Lower lobe of right lung (tissue), 2 donors: ENCODE measurements around the gene SLC30A1. TPM values are rescaled to one million over a fixed set of nuclear protein-coding genes. Genes with fewer than 3 reads are reported as not detected.
A peak's percentile ranks its signal among the peaks of the same experiment; 100 is the strongest.

Experiments
- ATAC-seq, 2 donors: fragments of 200-7000 bp; cut with Tn5 transposase; one replicate each; pipeline ENCODE4 v1.9.1; 2020 to 2022; ENCODE audit warnings: mild to moderate bottlenecking in 2 of 2, moderate library complexity in 2 of 2
- DNase-seq: peaks from one replicate; pipeline ENCODE4 v3.0.0-alpha.2; 2020
- H3K27ac ChIP-seq: fragments of 200-600 bp; one replicate; pipeline ENCODE4 v1.8.0; 2022
- H3K27me3 ChIP-seq: fragments of 200-600 bp; one replicate; pipeline ENCODE4 v1.8.0; 2022; ENCODE audit warnings: low read depth
- H3K36me3 ChIP-seq: fragments of 200-600 bp; one replicate; pipeline ENCODE4 v1.8.0; 2022; ENCODE audit warnings: mild to moderate bottlenecking
- H3K4me1 ChIP-seq: fragments of 200-600 bp; one replicate; pipeline ENCODE4 v1.8.0; 2022
- H3K4me3 ChIP-seq: fragments of 200-600 bp; one replicate; pipeline ENCODE4 v1.8.0; 2022; ENCODE audit warnings: mild to moderate bottlenecking
- H3K9me3 ChIP-seq: fragments of 200-600 bp; one replicate; pipeline ENCODE4 v1.8.0; 2022
- CTCF ChIP-seq: fragments of 200-600 bp; IDR thresholded peaks from one replicate; pipeline ENCODE4 v1.8.0; 2022; ENCODE audit warnings: antibody characterized with exemption, mild to moderate bottlenecking
- intact Hi-C: fragments of 100-400 bp; cut with DNase I; formaldehyde crosslinking; loops from one replicate; pipeline ENCODE4 v1.11.0; 2022
- total RNA-seq: library from RNA; stranded (reverse); fragmentation: NEBNext Ultra II Directional; extraction: Animal tissue kit (Norgen Biotek cat#: 25700); gene quantifications from one replicate; pipeline ENCODE4 v1.2.1, GENCODE V29; 2021
- donor health status: DM: no; HTN: yes; CAD: no; lungs with severe emphysema.

SLC30A1 gene
- total RNA-seq, 1 donor from 2014 or later: 14.8 TPM

GRCh38 chr1:211588711-211589110 is 9.8 kb upstream of the SLC30A1 start:
- Histone ChIP-seq H3K4me1 (peaks cover 17% of the 10 kb centered on the region), H3K9me3 (no peaks in the 10 kb centered on the region), H3K4me3 (no peak overlapping the region), H3K27me3 (no peaks in the 10 kb centered on the region), H3K36me3 (no peaks in the 10 kb centered on the region), H3K27ac (no peak overlapping the region)
- ATAC-seq (no peak), DNase-seq (no peak)
- TF ChIP-seq CTCF: no peak
- intact Hi-C loops: no loop called here

GRCh38 chr1:211587123-211587522 is 8.2 kb upstream of the SLC30A1 start:
- peaks cover 20% of the 10 kb centered on the region for H3K4me1 ChIP-seq
- no peak for ATAC-seq

GRCh38 chr1:211586538-211586937 is 7.6 kb upstream of the SLC30A1 start:
- intact Hi-C loops: no loop called here
- no peak for TF ChIP-seq CTCF

More at GRCh38 chr1:211587123-211587522, 8.2 kb upstream of the SLC30A1 start:
- no peak overlapping the region for H3K27ac ChIP-seq
- H3K36me3 ChIP-seq: no peaks in the 10 kb centered on the region
- no peaks in the 10 kb centered on the region for H3K27me3 ChIP-seq
- no peaks in the 10 kb centered on the region for H3K9me3 ChIP-seq
- intact Hi-C loops: no loop called here
- no peak for DNase-seq
- no peak overlapping the region for H3K4me3 ChIP-seq
- TF ChIP-seq CTCF: no peak

GRCh38 chr1:211583011-211583992 is 4.3 kb upstream of the SLC30A1 start:
- TF ChIP-seq CTCF: no peak
- no peaks in the 10 kb centered on the region for H3K36me3 ChIP-seq
- no peaks in the 10 kb centered on the region for H3K9me3 ChIP-seq
- ATAC-seq: no peak
- peaks cover 21% of the 10 kb centered on the region for H3K4me1 ChIP-seq
- no peak for DNase-seq
- intact Hi-C loops: no loop called here
- H3K27ac ChIP-seq: no peak overlapping the region
- H3K27me3 ChIP-seq: no peaks in the 10 kb centered on the region
- H3K4me3 ChIP-seq: no peak overlapping the region

More at GRCh38 chr1:211586538-211586937, 7.6 kb upstream of the SLC30A1 start:
- Histone ChIP-seq H3K9me3 (no peaks in the 10 kb centered on the region), H3K4me1 (peaks cover 25% of the 10 kb centered on the region), H3K36me3 (no peaks in the 10 kb centered on the region), H3K27me3 (no peaks in the 10 kb centered on the region), H3K4me3 (no peak overlapping the region), H3K27ac (no peak overlapping the region)
- ATAC-seq (no peak), DNase-seq (no peak)

- TF ChIP-seq CTCF: no peak
- intact Hi-C loops: no loop called here
- DNase-seq (no peak), ATAC-seq (no peak)
- no peaks in the 10 kb centered on the region for H3K36me3 ChIP-seq
- H3K27ac ChIP-seq: peak overlapping the region; percentile 51
- no peaks in the 10 kb centered on the region for H3K9me3 ChIP-seq
- H3K27me3 ChIP-seq: no peaks in the 10 kb centered on the region
- H3K4me3 ChIP-seq: no peak overlapping the region
- H3K4me1 ChIP-seq: peaks cover 30% of the 10 kb centered on the region
These were observed 2.6 kb upstream of the SLC30A1 start for GRCh38 chr1:211581526-211581925.
